HG03575 (cell line): ENCODE measurements around the gene INTS6L.

ENCODE experiments used
- ATAC-seq: cut with Tn5 transposase; IDR thresholded peaks from one replicate; pipeline ENCODE4 v1.9.1; 2021; ENCODE audit not compliant: unreplicated experiment, insufficient number of reproducible peaks, low FRiP score; ENCODE audit errors: extremely low read depth

INTS6L gene

GRCh38 chrX:135520553-135521404 lies at the start of gene INTS6L:
TSS of gene INTS6L (plus strand) at chrX:135520660. CDS start at chrX:135520993, 333 bp downstream.
- ATAC-seq = peak; percentile 90

GRCh38 chrX:135476378-135476777 lies 44.1 kb upstream of the INTS6L start:
- no peak for ATAC-seq

- ATAC-seq = no peak
Observed at GRCh38 chrX:135477576-135477975, 42.9 kb upstream of the INTS6L start.

- no peak for ATAC-seq
Observed at GRCh38 chrX:135480076-135480475, 40.4 kb upstream of the INTS6L start.

- no peak for ATAC-seq
Observed at GRCh38 chrX:135481696-135482179, 38.7 kb upstream of the INTS6L start.

GRCh38 chrX:135484641-135485289 lies 35.7 kb upstream of the INTS6L start:
- no peak for ATAC-seq

- peak; percentile 53 for ATAC-seq
Observed at GRCh38 chrX:135489542-135489941, 30.9 kb upstream of the INTS6L start.

GRCh38 chrX:135490979-135491514 lies 29.4 kb upstream of the INTS6L start:
- no peak for ATAC-seq

- ATAC-seq = no peak
Observed at GRCh38 chrX:135494453-135494852, 26.0 kb upstream of the INTS6L start.

- ATAC-seq = no peak
Observed at GRCh38 chrX:135497736-135498135, 22.7 kb upstream of the INTS6L start.

- no peak for ATAC-seq
Observed at GRCh38 chrX:135498236-135498635, 22.2 kb upstream of the INTS6L start.

- no peak for ATAC-seq
Observed at GRCh38 chrX:135505351-135505750, 15.1 kb upstream of the INTS6L start.

GRCh38 chrX:135509885-135510284 lies 10.6 kb upstream of the INTS6L start:
- ATAC-seq = no peak

- ATAC-seq = no peak
Observed at GRCh38 chrX:135512508-135513129, 7.8 kb upstream of the INTS6L start.

GRCh38 chrX:135513130-135513515 lies 7.3 kb upstream of the INTS6L start:
- no peak for ATAC-seq

- ATAC-seq = no peak
Observed at GRCh38 chrX:135516376-135516775, 4.1 kb upstream of the INTS6L start.

- no peak for ATAC-seq
Observed at GRCh38 chrX:135518161-135518560, 2.3 kb upstream of the INTS6L start.

- peak; percentile 3 for ATAC-seq
Observed at GRCh38 chrX:135520022-135520552, 373 bp upstream of the INTS6L start.

- ATAC-seq = no peak
Observed at GRCh38 chrX:135521405-135522131, 1.1 kb downstream of the INTS6L start.
